Common myeloid progenitor, CD34-positive (primary cell): ENCODE results near the gene SNX22.
"Not testable (repeated sequence)": the region's sequence is repeated elsewhere in the genome, so short reads cannot be mapped to it uniquely, and the experiment has no call there.

Experiments
- CTCF ChIA-PET: fragments of 350-600 bp; sonication (Branson Sonifier 250); formaldehyde crosslinking; loops from one replicate; lab custom pipeline; 2021; ENCODE audit warnings: antibody characterized with exemption; lab: Charles Lee
- POLR2A ChIA-PET: fragments of 350-600 bp; sonication (Branson Sonifier 250); formaldehyde crosslinking; loops from one replicate; lab custom pipeline; 2021; ENCODE audit warnings: antibody characterized with exemption; lab: Charles Lee
- DNase-seq, 3 donors: peaks; one replicate each; pipeline versions ENCODE4 v3.0.0 to v3.0.0-alpha.2; 2013
- H3K27ac ChIP-seq, 2 experiments: 1 replicate in 1 of 2; 2 replicates in 1 of 2; pipeline ENCODE4 v1.7.0; 2013; ENCODE audit warnings: inconsistent platforms in 2 of 2, low read length in 2 of 2, mild to moderate bottlenecking in 2 of 2, low read depth in 1 of 2, moderate library complexity in 1 of 2; ENCODE audit not compliant: severe bottlenecking in 2 of 2, insufficient read depth in 1 of 2, poor library complexity in 1 of 2
- H3K27me3 ChIP-seq, 5 experiments: replicated peaks in 2 of 5; 1 replicate in 3 of 5; 2 replicates in 2 of 5; pipeline versions ENCODE4 v1.6.1 to v1.7.0; 2013; ENCODE audit warnings: low read length in 4 of 5, mild to moderate bottlenecking in 2 of 5, moderate library complexity in 2 of 5, inconsistent platforms in 1 of 5; ENCODE audit not compliant: insufficient read depth in 5 of 5, control insufficient read depth in 4 of 5
- H3K36me3 ChIP-seq, 4 experiments: 1 replicate in 2 of 4; 2 replicates in 2 of 4; pipeline versions ENCODE4 v1.6.1 to v1.7.0; 2013; ENCODE audit warnings: low read length in 3 of 4, control low read depth in 1 of 4, mild to moderate bottlenecking in 1 of 4; ENCODE audit not compliant: control insufficient read depth in 4 of 4, insufficient read depth in 4 of 4
- H3K4me1 ChIP-seq, 4 experiments: 1 replicate in 3 of 4; 2 replicates in 1 of 4; pipeline versions ENCODE4 v1.6.1 to v1.7.1; 2013; ENCODE audit warnings: low read length in 3 of 4, mild to moderate bottlenecking in 3 of 4, control low read depth in 1 of 4, inconsistent platforms in 1 of 4, moderate library complexity in 1 of 4; ENCODE audit not compliant: control insufficient read depth in 4 of 4, insufficient read depth in 4 of 4; ENCODE audit errors: control extremely low read depth in 1 of 4
- H3K4me3 ChIP-seq, 7 experiments: 1 replicate in 4 of 7; 2 replicates in 3 of 7; pipeline versions ENCODE4 v1.5.1 to v1.7.0; 2013; ENCODE audit warnings: mild to moderate bottlenecking in 7 of 7, low read length in 6 of 7, moderate library complexity in 6 of 7, inconsistent platforms in 2 of 7, low read depth in 2 of 7, control low read depth in 1 of 7; ENCODE audit not compliant: insufficient read depth in 4 of 7, control insufficient read depth in 1 of 7; ENCODE audit errors: extremely low read depth in 1 of 7
- H3K9me3 ChIP-seq, 5 experiments: 1 replicate in 4 of 5; 2 replicates in 1 of 5; pipeline versions ENCODE4 v1.6.1 to v1.7.1; 2013; ENCODE audit warnings: low read length in 4 of 5, mild to moderate bottlenecking in 2 of 5, inconsistent platforms in 1 of 5, low read depth in 1 of 5, moderate library complexity in 1 of 5; ENCODE audit not compliant: control insufficient read depth in 4 of 5, insufficient read depth in 2 of 5; ENCODE audit errors: control extremely low read depth in 1 of 5
- WGBS: methylation state at CpG from one replicate; pipeline ENCODE4 v1.1.5; 2013; ENCODE audit not compliant: insufficient coverage; 5-methylcytosine and 5-hydroxymethylcytosine counted together

SNX22 gene

DNA sequence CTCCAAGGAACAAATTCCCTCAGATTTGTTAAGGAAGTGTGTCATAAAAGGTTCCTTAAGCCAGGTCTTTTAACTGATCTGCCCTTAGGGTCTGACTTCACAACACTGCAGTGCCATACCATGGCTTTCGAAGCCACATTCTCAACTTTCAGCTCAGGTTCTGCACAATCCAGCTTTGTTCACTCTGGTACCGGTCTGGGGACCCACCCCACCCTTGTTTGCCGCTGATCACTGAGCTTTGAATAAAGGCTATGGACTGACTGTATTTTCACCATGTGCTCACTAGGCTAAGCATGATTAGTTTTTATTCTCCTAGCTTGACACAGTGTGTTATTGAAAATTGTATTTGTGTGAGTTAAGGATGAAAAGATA is 39.9 kb upstream of the SNX22 start:
- 100% methylated on average over 3 of the region's 3 CpGs for WGBS

DNA sequence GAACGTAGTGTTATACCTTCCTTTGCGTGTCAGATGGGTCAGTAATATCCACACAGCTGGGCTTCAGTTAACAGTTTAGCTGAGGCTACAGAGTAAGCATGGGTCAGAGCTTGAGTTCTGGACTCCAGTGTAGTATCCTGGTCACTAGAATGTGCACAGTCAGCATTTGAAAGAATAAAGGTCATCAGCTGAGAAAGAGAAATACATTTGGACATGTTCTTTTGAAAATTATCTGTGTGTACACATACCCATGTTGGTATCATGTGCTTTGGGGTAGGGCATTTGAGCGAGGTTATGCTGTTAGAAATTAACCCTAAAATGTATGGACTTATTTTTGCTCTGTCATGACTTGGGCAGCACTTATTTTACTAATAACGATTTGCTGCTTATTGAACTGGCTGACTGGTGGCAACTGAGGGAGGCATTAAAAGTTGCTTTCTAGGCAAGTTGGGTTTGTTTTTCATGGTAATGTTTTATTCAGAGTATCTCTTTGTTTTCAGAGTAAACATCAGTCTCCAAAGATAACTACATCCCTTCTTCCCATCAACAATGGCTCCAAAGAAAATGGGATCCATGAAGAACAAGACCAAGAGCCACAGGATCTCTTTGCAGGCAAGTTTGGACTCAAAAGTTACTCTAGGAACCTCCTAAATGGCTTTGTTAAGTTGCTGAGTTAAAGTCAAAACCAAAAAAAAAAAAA is 39.3 kb upstream of the SNX22 start:
- POLR2A ChIA-PET: no interaction called here
- no peaks in the 10 kb centered on the region for H3K4me1 ChIP-seq
- whole genome bisulfite sequencing: 83% methylated on average over 2 of the region's 4 CpGs
- H3K4me3 ChIP-seq: no peak overlapping the region
- no peak overlapping the region for H3K27ac ChIP-seq
- peaks cover 11 to 49% (median 29%) of the 10 kb centered on the region in 4 experiments for H3K36me3 ChIP-seq
- H3K9me3 ChIP-seq: no peaks in the 10 kb centered on the region
- no peaks in the 10 kb centered on the region for H3K27me3 ChIP-seq
- CTCF ChIA-PET: interaction anchor here (2.2 kb wide), 1 partner anchor 10 kb away, joined by 8 read pairs; no protein-coding TSS in a partner anchor
- no peak for DNase-seq

More for the DNA sequence above, 39.9 kb upstream of the SNX22 start:
- DNase-seq: no peak
- H3K4me1 ChIP-seq: no peaks in the 10 kb centered on the region
- H3K27me3 ChIP-seq: no peaks in the 10 kb centered on the region
- POLR2A ChIA-PET: no interaction called here
- no peaks in the 10 kb centered on the region for H3K9me3 ChIP-seq
- peaks cover 7 to 44% (median 25%) of the 10 kb centered on the region in 4 experiments for H3K36me3 ChIP-seq
- no peak overlapping the region for H3K27ac ChIP-seq
- CTCF ChIA-PET: interaction anchor here (1.0 to 2.2 kb wide), 3 partner anchors 10 to 17 kb away, joined by 3 to 8 read pairs (median 5); partner anchors contain the start of gene SNX1
- H3K4me3 ChIP-seq: no peak overlapping the region

- Histone ChIP-seq H3K27me3 (no peaks in the 10 kb centered on the region), H3K27ac (no peak overlapping the region), H3K4me1 (no peaks in the 10 kb centered on the region), H3K36me3 (peaks cover 11 to 56% (median 32%) of the 10 kb centered on the region in 4 experiments), H3K4me3 (no peak overlapping the region), H3K9me3 (no peaks in the 10 kb centered on the region)
- ChIA-PET POLR2A (no interaction called here), CTCF (no interaction called here)
- WGBS: 100% methylated on average over 1 of the region's 1 CpG
- no peak for DNase-seq
These were observed 38.6 kb upstream of the SNX22 start for GRCh38 chr15:64112904-64113303.

DNA sequence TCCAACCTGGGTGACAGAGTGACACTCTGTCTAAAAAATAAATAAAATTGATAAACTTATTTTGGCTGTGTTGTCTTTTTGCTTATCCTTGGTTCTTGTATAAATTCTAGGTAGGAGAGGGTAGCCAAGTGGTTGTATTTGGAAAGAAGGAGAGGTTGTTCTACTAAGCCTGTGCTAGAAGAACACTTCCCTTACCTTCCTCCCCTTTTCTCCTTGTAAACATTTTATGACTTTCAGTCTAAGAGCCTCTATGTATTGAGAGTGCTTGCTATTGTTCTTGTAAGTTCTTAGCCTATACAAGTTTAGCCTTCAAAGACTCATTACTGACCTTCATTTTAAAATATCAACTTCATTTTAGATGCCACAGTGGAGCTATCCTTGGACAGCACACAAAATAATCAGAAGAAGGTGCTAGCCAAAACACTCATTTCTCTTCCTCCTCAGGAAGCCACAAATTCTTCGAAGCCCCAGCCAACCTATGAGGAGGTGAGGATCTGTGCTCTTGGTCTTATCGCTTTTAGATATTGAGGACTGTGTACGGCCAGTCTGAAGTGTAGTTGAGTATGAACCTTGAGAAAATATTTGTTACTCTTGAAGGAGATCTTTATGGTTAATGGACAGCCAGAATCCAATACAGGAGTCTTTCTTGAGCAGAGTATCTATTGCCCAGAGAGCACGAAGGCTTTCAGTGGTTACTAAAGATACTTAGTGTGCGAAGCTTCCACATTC is 33.6 kb upstream of the SNX22 start:
- Histone ChIP-seq H3K27ac (no peak overlapping the region), H3K9me3 (no peaks in the 10 kb centered on the region), H3K4me1 (no peaks in the 10 kb centered on the region), H3K36me3 (peaks cover 28 to 97% (median 60%) of the 10 kb centered on the region in 4 experiments), H3K27me3 (no peaks in the 10 kb centered on the region), H3K4me3 (no peak overlapping the region)
- CTCF ChIA-PET: interaction anchor here (1.9 kb wide), 1 partner anchor 19 kb away, joined by 7 read pairs; no protein-coding TSS in a partner anchor
- WGBS: 98% methylated on average over 4 of the region's 5 CpGs
- no peak for DNase-seq
- POLR2A ChIA-PET: interaction anchor here (0.6 kb wide), 1 partner anchor 9 kb away, joined by 6 read pairs; no protein-coding TSS in a partner anchor

DNA sequence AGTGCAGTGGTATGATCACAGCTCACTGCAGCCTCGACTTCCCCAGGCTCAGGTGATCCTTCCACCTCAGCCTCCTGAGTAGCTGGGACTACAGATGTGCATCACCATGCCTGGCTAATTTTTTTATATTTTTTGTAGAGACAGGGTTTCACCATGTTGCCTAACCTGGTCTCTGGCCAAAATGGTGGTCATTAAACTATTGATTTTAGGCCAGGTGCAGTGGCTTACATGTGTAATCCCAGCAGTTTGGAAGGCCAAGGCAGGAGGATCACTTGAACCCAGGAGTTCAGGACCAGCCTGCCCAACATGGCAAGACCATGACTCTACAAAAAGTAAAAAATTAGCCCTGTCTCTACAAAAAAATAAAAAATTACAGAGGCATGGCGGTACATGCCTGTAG is 31.2 kb upstream of the SNX22 start:
- 100% methylated on average over 1 of the region's 2 CpGs for WGBS
- CTCF ChIA-PET: interaction anchor here (1.6 to 3.3 kb wide), 3 partner anchors 10 to 20 kb away, joined by 4 to 12 read pairs (median 8); no protein-coding TSS in a partner anchor
- peaks cover 29 to 90% (median 62%) of the 10 kb centered on the region in 4 experiments for H3K36me3 ChIP-seq
- H3K4me3 ChIP-seq, H3K4me1 ChIP-seq, H3K9me3 ChIP-seq, H3K27ac ChIP-seq, H3K27me3 ChIP-seq, DNase-seq, POLR2A ChIA-PET: not testable (repeated sequence)

- ChIA-PET CTCF (interaction anchor here (0.9 to 3.3 kb wide), 4 partner anchors 10 to 21 kb away, joined by 3 to 12 read pairs (median 6); no protein-coding TSS in a partner anchor), POLR2A (interaction anchor here (1.1 kb wide), 1 partner anchor 10 kb away, joined by 4 read pairs; no protein-coding TSS in a partner anchor)
- Histone ChIP-seq H3K9me3 (no peaks in the 10 kb centered on the region), H3K27me3 (no peaks in the 10 kb centered on the region), H3K4me1 (no peaks in the 10 kb centered on the region), H3K36me3 (peaks cover 30 to 88% (median 59%) of the 10 kb centered on the region in 4 experiments), H3K4me3 (no peak overlapping the region), H3K27ac (no peak overlapping the region)
- DNase-seq: no peak
- WGBS: 100% methylated on average over 1 of the region's 4 CpGs
These were observed 29.9 kb upstream of the SNX22 start for GRCh38 chr15:64121614-64122013.
